B cell (primary cell): ENCODE data around the gene ZNF598.

Experiments used
- CTCF ChIP-seq: fragments of 200-600 bp; IDR thresholded peaks from one replicate; pipeline ENCODE4 v1.8.0; 2022; ENCODE audit warnings: antibody characterized with exemption, mild to moderate bottlenecking
- EZH2 ChIP-seq: IDR thresholded peaks from 2 replicates; pipeline ENCODE4 v1.6.1; 2012; ENCODE audit warnings: borderline replicate concordance, low read depth, mild to moderate bottlenecking, moderate library complexity, low read length; ENCODE audit not compliant: insufficient read depth, poor library complexity, severe bottlenecking

GRCh38 chr16:2001035-2001434, 8.6 kb downstream of the ZNF598 start:
- no peak for TF ChIP-seq CTCF
- no peak for TF ChIP-seq EZH2
